Lower leg skin (tissue), 3 donors: ENCODE data around the gene UBE2L6.

Experiments
- CTCF ChIP-seq, 3 donors: fragments of 450-650 bp; IDR thresholded peaks; one replicate each; pipeline ENCODE4 v1.5.1; 2016; ENCODE audit warnings: antibody characterized with exemption in 3 of 3, mild to moderate bottlenecking in 3 of 3, moderate library complexity in 2 of 3
- POLR2A ChIP-seq, 2 donors: fragments of 450-650 bp; IDR thresholded peaks; one replicate each; pipeline ENCODE4 v1.6.1; 2016 to 2017; ENCODE audit warnings: antibody characterized with exemption in 2 of 2, mild to moderate bottlenecking in 1 of 2, moderate library complexity in 1 of 2

DNA sequence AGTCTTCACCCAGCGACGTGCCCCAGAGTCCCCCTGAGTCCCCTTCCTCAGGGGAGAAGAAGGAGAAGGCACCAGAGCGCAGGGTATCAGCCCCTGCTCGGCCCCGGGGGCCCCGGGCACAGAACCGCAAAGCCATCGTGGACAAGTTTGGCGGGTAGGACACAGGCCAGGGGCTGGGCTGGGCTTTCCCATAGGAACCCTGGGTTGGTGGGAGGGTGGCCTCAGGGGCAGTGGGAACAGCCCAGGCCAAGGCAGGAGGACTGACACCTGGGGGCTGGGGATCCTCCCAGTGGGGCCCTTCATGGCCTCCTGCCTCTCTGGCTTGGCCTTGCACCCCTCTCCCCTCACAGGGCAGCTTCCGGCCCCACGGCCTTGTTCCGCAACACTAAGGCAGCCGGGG lies 21.6 kb downstream of the UBE2L6 start:
- TF ChIP-seq CTCF (IDR thresholded peaks at IDR 0.05) = no peak
- TF ChIP-seq POLR2A (IDR thresholded peaks at IDR 0.05) = no peak
